Limb (tissue), 2 donors: ENCODE results near the gene ZNF728.
"Not testable (repeated sequence)": the region's sequence is repeated elsewhere in the genome, so short reads cannot be mapped to it uniquely, and the experiment has no call there.

ENCODE experiments used
- DNase-seq, 2 donors: peaks; one replicate each; pipeline ENCODE4 v3.0.0-alpha.2; 2016; ENCODE audit errors: extremely low spot score in 2 of 2

The ZNF728 gene

GRCh38 chr19:23002690-23003422 lies at the start of gene ZNF728:
TSS of gene ZNF728 (minus strand) at chr19:23003176. CDS start at chr19:23003030, 146 bp downstream.
- no peak for DNase-seq

GRCh38 chr19:23052349-23052748 lies 49.4 kb upstream of the ZNF728 start:
- no peak for DNase-seq

GRCh38 chr19:23049256-23049655 lies 46.3 kb upstream of the ZNF728 start:
- DNase-seq, result no peak

GRCh38 chr19:23046743-23047142 lies 43.8 kb upstream of the ZNF728 start:
- DNase-seq, result no peak

GRCh38 chr19:23033721-23034120 lies 30.7 kb upstream of the ZNF728 start:
- no peak for DNase-seq

- DNase-seq, result no peak
Observed at GRCh38 chr19:23015660-23016059, 12.7 kb upstream of the ZNF728 start.

GRCh38 chr19:22994957-22995356 lies 8.0 kb downstream of the ZNF728 start:
- DNase-seq, result not testable (repeated sequence)

- DNase-seq, result no peak
Observed at GRCh38 chr19:22976248-22976647, 26.7 kb downstream of the ZNF728 start.

GRCh38 chr19:22975546-22976136 lies 27.3 kb downstream of the ZNF728 start:
- DNase-seq, result not testable (repeated sequence)

GRCh38 chr19:22945560-22945959 lies 57.4 kb downstream of the ZNF728 start:
- no peak for DNase-seq

GRCh38 chr19:22935151-22935550 lies 67.8 kb downstream of the ZNF728 start:
- DNase-seq, result no peak

GRCh38 chr19:22927576-22927975 lies 75.4 kb downstream of the ZNF728 start:
- not testable (repeated sequence) for DNase-seq

GRCh38 chr19:22925181-22925580 lies 77.8 kb downstream of the ZNF728 start:
- DNase-seq, result not testable (repeated sequence)
